Measurements from ENCODE around the gene MAP2.

GRCh38 chr2:209666296-209666695 is 242.4 kb downstream of the MAP2 start:
- no peak for TF ChIP-seq ZNF317 (CRISPR knock-in tag; IDR thresholded peaks at IDR 0.05; ENCODE audit: borderline replicate concordance, low read depth)
- TF ChIP-seq ATF1 (CRISPR knock-in tag; IDR thresholded peaks at IDR 0.05): no peak
- TF ChIP-seq MAX (CRISPR knock-in tag; IDR thresholded peaks at IDR 0.05): no peak
- TF ChIP-seq CTCF (IDR thresholded peaks at IDR 0.05): no peak
- no peak for TF ChIP-seq SMAD3 (CRISPR knock-in tag; IDR thresholded peaks at IDR 0.05; ENCODE audit: borderline replicate concordance)
- no peak for TF ChIP-seq ZNF219 (CRISPR knock-in tag; IDR thresholded peaks at IDR 0.05; ENCODE audit: borderline replicate concordance)
- TF ChIP-seq PRDM15 (CRISPR knock-in tag; IDR thresholded peaks at IDR 0.05): no peak
- no peak for TF ChIP-seq USF2 (CRISPR knock-in tag; IDR thresholded peaks at IDR 0.05)
- TF ChIP-seq CREB1 (CRISPR knock-in tag; IDR thresholded peaks at IDR 0.05): no peak
- no peak for TF ChIP-seq AR (CRISPR knock-in tag; IDR thresholded peaks at IDR 0.05)
